WI38 (cell line): ENCODE data around the gene LCE1D.

Experiments used
- H3K4me3 ChIP-seq: 2 replicates; pipeline ENCODE4 v1.5.1; 2011; ENCODE audit warnings: low read depth, mild to moderate bottlenecking, control low read depth, low read length
- TF ChIP-seq, protein P1 (sequence below): IDR thresholded peaks from 2 replicates; pipeline ENCODE4 v1.5.1; 2012; ENCODE audit warnings: low read depth, mild to moderate bottlenecking, control low read depth, low read length

Gene LCE1D

DNA sequence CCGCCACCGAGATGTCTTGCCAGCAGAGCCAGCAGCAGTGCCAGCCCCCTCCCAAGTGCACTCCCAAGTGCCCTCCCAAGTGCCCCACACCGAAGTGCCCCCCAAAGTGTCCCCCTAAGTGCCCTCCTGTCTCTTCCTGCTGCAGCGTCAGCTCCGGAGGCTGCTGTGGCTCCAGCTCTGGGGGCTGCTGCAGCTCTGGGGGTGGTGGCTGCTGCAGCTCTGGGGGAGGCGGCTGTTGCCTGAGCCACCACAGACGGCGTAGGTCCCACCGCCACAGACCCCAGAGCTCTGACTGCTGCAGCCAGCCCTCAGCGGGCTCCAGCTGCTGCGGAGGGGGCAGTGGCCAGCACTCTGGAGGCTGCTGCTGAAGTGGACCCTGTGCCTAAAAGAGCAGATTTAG is 20.2 kb upstream of the LCE1D start:
- TF ChIP-seq, protein P1, sequence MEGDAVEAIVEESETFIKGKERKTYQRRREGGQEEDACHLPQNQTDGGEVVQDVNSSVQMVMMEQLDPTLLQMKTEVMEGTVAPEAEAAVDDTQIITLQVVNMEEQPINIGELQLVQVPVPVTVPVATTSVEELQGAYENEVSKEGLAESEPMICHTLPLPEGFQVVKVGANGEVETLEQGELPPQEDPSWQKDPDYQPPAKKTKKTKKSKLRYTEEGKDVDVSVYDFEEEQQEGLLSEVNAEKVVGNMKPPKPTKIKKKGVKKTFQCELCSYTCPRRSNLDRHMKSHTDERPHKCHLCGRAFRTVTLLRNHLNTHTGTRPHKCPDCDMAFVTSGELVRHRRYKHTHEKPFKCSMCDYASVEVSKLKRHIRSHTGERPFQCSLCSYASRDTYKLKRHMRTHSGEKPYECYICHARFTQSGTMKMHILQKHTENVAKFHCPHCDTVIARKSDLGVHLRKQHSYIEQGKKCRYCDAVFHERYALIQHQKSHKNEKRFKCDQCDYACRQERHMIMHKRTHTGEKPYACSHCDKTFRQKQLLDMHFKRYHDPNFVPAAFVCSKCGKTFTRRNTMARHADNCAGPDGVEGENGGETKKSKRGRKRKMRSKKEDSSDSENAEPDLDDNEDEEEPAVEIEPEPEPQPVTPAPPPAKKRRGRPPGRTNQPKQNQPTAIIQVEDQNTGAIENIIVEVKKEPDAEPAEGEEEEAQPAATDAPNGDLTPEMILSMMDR, result no peak
- no peak overlapping the region for H3K4me3 ChIP-seq

DNA sequence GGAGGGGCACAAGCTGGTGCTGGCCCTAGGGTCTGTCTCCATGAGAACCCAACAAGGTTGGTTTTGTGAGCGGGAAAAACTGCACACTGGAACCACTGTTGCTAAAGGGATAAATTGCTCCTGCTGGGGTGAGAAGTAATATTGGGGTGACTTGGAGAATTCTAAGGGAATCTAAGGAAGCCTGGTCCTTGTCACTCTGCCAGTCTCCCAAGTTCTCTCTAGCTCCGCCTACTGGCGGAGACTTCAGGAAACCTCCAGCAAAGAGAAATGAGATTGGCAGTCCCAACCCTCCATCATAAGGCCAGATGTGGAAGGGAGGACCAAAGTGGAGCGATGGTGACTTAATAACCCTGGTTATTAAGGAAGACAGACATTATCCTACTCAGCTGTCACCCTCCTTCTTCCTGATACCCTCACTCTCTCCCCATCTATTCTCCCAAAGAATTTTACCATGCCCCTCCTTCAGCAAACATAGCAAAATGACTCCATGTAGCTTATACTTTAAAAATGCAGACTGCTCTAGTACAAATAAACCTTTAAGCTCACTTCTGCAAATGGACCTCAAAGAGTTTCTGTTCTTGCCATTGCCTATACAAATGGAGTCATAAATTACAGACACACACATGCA is 18.9 kb upstream of the LCE1D start:
- TF ChIP-seq, protein P1, result no peak
- H3K4me3 ChIP-seq, result no peak overlapping the region

- TF ChIP-seq, protein P1, result no peak
- H3K4me3 ChIP-seq, result no peak overlapping the region
These were observed 13.4 kb upstream of the LCE1D start for GRCh38 chr1:152783095-152783494.

DNA sequence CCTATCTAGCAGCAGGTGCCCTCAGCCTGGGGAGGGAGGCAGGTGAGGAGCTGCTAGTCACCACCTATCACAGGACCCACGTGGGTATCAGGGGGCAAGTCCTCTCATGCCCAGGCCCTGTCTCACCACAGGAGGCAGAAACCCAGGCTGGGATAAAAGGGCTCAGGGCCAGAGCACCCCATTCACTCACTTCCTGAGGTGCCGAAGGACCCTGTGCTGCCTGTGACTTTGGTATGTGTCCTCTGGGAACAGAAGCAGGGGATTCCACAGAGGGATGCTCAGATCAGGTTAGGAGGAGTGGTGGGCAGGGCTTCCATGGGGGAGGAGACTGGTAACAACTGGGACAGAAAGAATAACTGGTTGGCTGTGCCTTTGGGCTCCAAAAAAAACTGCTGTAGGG is 10.4 kb upstream of the LCE1D start, which contains the start of gene LCE1E:
TSS of gene LCE1E (plus strand) at position 181 of the 400 bp plus-strand sequence. CDS start 1,043 bp downstream, outside the sequence.
- no peak within 1 kb of the TSS for H3K4me3 ChIP-seq
- TF ChIP-seq, protein P1, result no peak

DNA sequence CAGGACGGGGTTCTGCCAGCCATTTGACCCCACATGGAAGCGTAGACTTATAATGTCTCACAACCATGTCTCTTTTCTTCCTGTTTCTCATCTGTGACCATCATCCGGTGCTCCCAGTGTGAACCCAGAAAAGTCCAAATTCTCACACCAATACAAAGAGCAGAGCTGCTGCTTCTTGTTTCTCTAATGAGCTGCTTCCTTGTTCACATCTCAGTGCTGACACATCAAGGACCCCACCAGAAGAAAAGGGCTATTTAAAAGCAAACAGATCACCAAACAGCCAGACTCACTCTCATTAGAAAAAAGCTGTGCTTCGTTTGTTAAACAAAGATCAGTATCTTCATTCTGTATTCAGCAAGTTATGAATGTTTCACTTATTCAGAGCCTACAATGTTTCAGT is 835 bp upstream of the LCE1D start:
- TF ChIP-seq, protein P1, result no peak
- no peak overlapping the region for H3K4me3 ChIP-seq

- TF ChIP-seq, protein P1, result no peak
- no peak overlapping the region for H3K4me3 ChIP-seq
These were observed 4.8 kb downstream of the LCE1D start for GRCh38 chr1:152801333-152801732.

DNA sequence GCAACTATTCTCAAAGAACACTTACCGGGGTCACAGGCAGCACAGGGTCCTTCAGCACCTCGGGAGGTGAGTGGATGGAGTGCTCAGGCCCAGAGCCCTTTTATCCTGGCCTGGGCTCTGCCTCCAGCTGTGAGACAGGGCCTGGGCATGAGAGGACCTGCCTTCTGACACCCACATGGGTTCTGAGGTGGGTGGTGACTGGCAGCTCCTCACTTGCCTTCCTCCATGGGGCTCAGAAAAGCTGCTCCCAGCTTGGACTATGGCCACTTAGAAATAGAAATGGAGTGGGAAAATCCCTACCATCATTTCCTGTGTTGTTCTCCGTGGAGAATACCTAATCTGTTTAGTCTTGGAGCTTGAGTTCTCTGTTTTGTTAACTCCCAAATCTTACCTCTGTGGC is 10.1 kb downstream of the LCE1D start, which contains the start of gene LCE1C:
TSS of gene LCE1C (minus strand) at position 76 of the 400 bp plus-strand sequence. CDS start 1,173 bp downstream, outside the sequence.
- TF ChIP-seq, protein P1, result no peak
- no peak within 1 kb of the TSS for H3K4me3 ChIP-seq
